ENCODE results near the gene ROPN1B. TPM values are rescaled to one million over a fixed set of nuclear protein-coding genes. Genes with fewer than 3 reads are reported as not detected.

The ROPN1B gene
- total RNA-seq, 1 experiment from 2014 or later, result 41.5 TPM

- DNase-seq (ENCODE audit: low read depth, low spot score), result no peak
- in situ Hi-C loops (cut with HindIII; ENCODE audit: low pct_unique_long_range_greater_than_20kb, low sequenced_read_pairs), result no loop called here
Measured at GRCh38 chr3:126021224-126021623, 52.2 kb downstream of the ROPN1B start.

- no peak for DNase-seq (ENCODE audit: low read depth, low spot score)
- in situ Hi-C loops (cut with HindIII; ENCODE audit: low pct_unique_long_range_greater_than_20kb, low sequenced_read_pairs), result no loop called here
Measured at GRCh38 chr3:126021702-126022101, 52.7 kb downstream of the ROPN1B start.

- DNase-seq (ENCODE audit: low read depth, low spot score), result no peak
- in situ Hi-C loops (cut with HindIII; ENCODE audit: low pct_unique_long_range_greater_than_20kb, low sequenced_read_pairs), result no loop called here
Measured at GRCh38 chr3:126022741-126023359, 53.9 kb downstream of the ROPN1B start.

GRCh38 chr3:126023390-126023789, 54.4 kb downstream of the ROPN1B start:
- in situ Hi-C loops (cut with HindIII; ENCODE audit: low pct_unique_long_range_greater_than_20kb, low sequenced_read_pairs), result no loop called here
- DNase-seq (ENCODE audit: low read depth, low spot score), result no peak

GRCh38 chr3:126024049-126024854, 55.3 kb downstream of the ROPN1B start:
- in situ Hi-C loops (cut with HindIII; ENCODE audit: low pct_unique_long_range_greater_than_20kb, low sequenced_read_pairs), result no loop called here
- DNase-seq (ENCODE audit: low read depth, low spot score), result no peak

- in situ Hi-C loops (cut with HindIII; ENCODE audit: low pct_unique_long_range_greater_than_20kb, low sequenced_read_pairs), result no loop called here
Measured at GRCh38 chr3:126025116-126025729, 56.2 kb downstream of the ROPN1B start.

GRCh38 chr3:126025862-126026261, 56.9 kb downstream of the ROPN1B start:
- in situ Hi-C loops (cut with HindIII; ENCODE audit: low pct_unique_long_range_greater_than_20kb, low sequenced_read_pairs), result no loop called here
- DNase-seq (ENCODE audit: low read depth, low spot score), result no peak

More at GRCh38 chr3:126025116-126025729, 56.2 kb downstream of the ROPN1B start:
- no peak for DNase-seq (ENCODE audit: low read depth, low spot score)

- in situ Hi-C loops (cut with HindIII; ENCODE audit: low pct_unique_long_range_greater_than_20kb, low sequenced_read_pairs), result no loop called here
- DNase-seq (ENCODE audit: low read depth, low spot score), result no peak
Measured at GRCh38 chr3:126026277-126026751, 57.3 kb downstream of the ROPN1B start.

- in situ Hi-C loops (cut with HindIII; ENCODE audit: low pct_unique_long_range_greater_than_20kb, low sequenced_read_pairs), result no loop called here
Measured at GRCh38 chr3:126026761-126027160, 57.8 kb downstream of the ROPN1B start.

GRCh38 chr3:126028096-126028495, 59.1 kb downstream of the ROPN1B start:
- in situ Hi-C loops (cut with HindIII; ENCODE audit: low pct_unique_long_range_greater_than_20kb, low sequenced_read_pairs), result no loop called here
- DNase-seq (ENCODE audit: low read depth, low spot score), result no peak

More at GRCh38 chr3:126026761-126027160, 57.8 kb downstream of the ROPN1B start:
- no peak for DNase-seq (ENCODE audit: low read depth, low spot score)

GRCh38 chr3:126029241-126029640, 60.3 kb downstream of the ROPN1B start:
- DNase-seq (ENCODE audit: low read depth, low spot score), result no peak
- in situ Hi-C loops (cut with HindIII; ENCODE audit: low pct_unique_long_range_greater_than_20kb, low sequenced_read_pairs), result no loop called here

- in situ Hi-C loops (cut with HindIII; ENCODE audit: low pct_unique_long_range_greater_than_20kb, low sequenced_read_pairs), result no loop called here
Measured at GRCh38 chr3:126030455-126030854, 61.5 kb downstream of the ROPN1B start.

GRCh38 chr3:126031981-126032471, 63.0 kb downstream of the ROPN1B start:
- no peak for DNase-seq (ENCODE audit: low read depth, low spot score)
- in situ Hi-C loops (cut with HindIII; ENCODE audit: low pct_unique_long_range_greater_than_20kb, low sequenced_read_pairs), result no loop called here

More at GRCh38 chr3:126030455-126030854, 61.5 kb downstream of the ROPN1B start:
- DNase-seq (ENCODE audit: low read depth, low spot score), result no peak

Small RNA genes lying within 50 kb of the gene (small RNA-seq; reads per million reads assigned to genes)
- 0 reads per million in 2 experiments for gene AC092903.1

Other genes with a start within 250 kb of the ROPN1B start
- 37.9 and 42.1 TPM in 2 replicates for gene SLC41A3, start 114.9 kb downstream of the ROPN1B start, total RNA-seq (2014; rRNA removed; shearing (Covaris generic))
- gene ALDH1L1, start 211.4 kb downstream of the ROPN1B start, total RNA-seq (2014; rRNA removed; shearing (Covaris generic)), result 0.19 and 1.1 TPM in 2 replicates

All from SK-MEL-5 (cell line).